BLaER1 (cell line): Measurements from ENCODE around the gene LCORL.
A peak's percentile ranks its signal among the peaks of the same experiment; 100 is the strongest.

Experiments used
- H3K27ac ChIP-seq: shearing (Covaris generic); formaldehyde crosslinking; 2 replicates; pipeline ENCODE4 v1.8.1; 2022
- H3K27me3 ChIP-seq: shearing (Covaris generic); formaldehyde crosslinking; 2 replicates; pipeline ENCODE4 v1.8.1; 2022
- H3K36me3 ChIP-seq: shearing (Covaris generic); formaldehyde crosslinking; 2 replicates; pipeline ENCODE4 v1.8.1; 2022
- H3K4me1 ChIP-seq: shearing (Covaris generic); formaldehyde crosslinking; 2 replicates; pipeline ENCODE4 v1.8.1; 2022
- H3K4me2 ChIP-seq: shearing (Covaris generic); formaldehyde crosslinking; 2 replicates; pipeline ENCODE4 v1.8.1; 2022
- H3K4me3 ChIP-seq: shearing (Covaris generic); formaldehyde crosslinking; 2 replicates; pipeline ENCODE4 v1.8.1; 2022
- H3K9ac ChIP-seq: shearing (Covaris generic); formaldehyde crosslinking; 2 replicates; pipeline ENCODE4 v1.8.1; 2022
- H3K9me3 ChIP-seq: shearing (Covaris generic); formaldehyde crosslinking; 2 replicates; pipeline ENCODE4 v1.8.1; 2022
- H4K20me1 ChIP-seq: shearing (Covaris generic); formaldehyde crosslinking; 2 replicates; pipeline ENCODE4 v1.8.1; 2022
- Cebpa-rat ChIP-seq: shearing (Covaris generic); IDR thresholded peaks from 2 replicates; pipeline ENCODE4 v1.8.1; 2022

The LCORL gene

GRCh38 chr4:17823871-17824669 is 197.5 kb downstream of the LCORL start:
- H3K36me3 ChIP-seq, result peaks cover 82% of the 10 kb centered on the region
- H3K27me3 ChIP-seq, result no peaks in the 10 kb centered on the region
- no peaks in the 10 kb centered on the region for H4K20me1 ChIP-seq
- no peak overlapping the region for H3K4me2 ChIP-seq
- H3K9ac ChIP-seq, result no peak overlapping the region
- no peak overlapping the region for H3K4me3 ChIP-seq
- H3K4me1 ChIP-seq, result no peaks in the 10 kb centered on the region
- no peaks in the 10 kb centered on the region for H3K9me3 ChIP-seq
- no peak overlapping the region for H3K27ac ChIP-seq
- TF ChIP-seq Cebpa-rat, result no peak

GRCh38 chr4:17817027-17817426 is 204.5 kb downstream of the LCORL start:
- H3K4me3 ChIP-seq, result no peak overlapping the region
- H3K36me3 ChIP-seq, result peaks cover 58% of the 10 kb centered on the region
- H3K4me1 ChIP-seq, result peaks cover 22% of the 10 kb centered on the region
- H3K9me3 ChIP-seq, result no peaks in the 10 kb centered on the region
- no peak overlapping the region for H3K27ac ChIP-seq
- H3K27me3 ChIP-seq, result no peaks in the 10 kb centered on the region
- no peak overlapping the region for H3K9ac ChIP-seq
- no peak overlapping the region for H3K4me2 ChIP-seq
- TF ChIP-seq Cebpa-rat, result no peak
- peaks cover 15% of the 10 kb centered on the region; the same call in 1 of the 2 replicates for H4K20me1 ChIP-seq

GRCh38 chr4:17816142-17816541 is 205.4 kb downstream of the LCORL start:
- Histone ChIP-seq H3K4me1 (peaks cover 24% of the 10 kb centered on the region), H3K9me3 (no peaks in the 10 kb centered on the region), H3K27me3 (no peaks in the 10 kb centered on the region), H3K4me2 (no peak overlapping the region), H4K20me1 (peaks cover 15% of the 10 kb centered on the region; the same call in 1 of the 2 replicates), H3K36me3 (peaks cover 53% of the 10 kb centered on the region), H3K27ac (no peak overlapping the region), H3K4me3 (no peak overlapping the region), H3K9ac (no peak overlapping the region)
- no peak for TF ChIP-seq Cebpa-rat

- Histone ChIP-seq H3K27me3 (no peaks in the 10 kb centered on the region), H3K27ac (no peak overlapping the region), H3K9ac (no peak overlapping the region), H3K9me3 (no peaks in the 10 kb centered on the region), H3K36me3 (peaks cover 37% of the 10 kb centered on the region), H3K4me3 (no peak overlapping the region), H3K4me2 (peak overlapping the region; percentile 15; the same call in 1 of the 2 replicates), H3K4me1 (peaks cover 24% of the 10 kb centered on the region), H4K20me1 (peaks cover 27% of the 10 kb centered on the region)
- no peak for TF ChIP-seq Cebpa-rat
These were observed 207.4 kb downstream of the LCORL start for GRCh38 chr4:17814140-17814539.

- Histone ChIP-seq H3K27ac (no peak overlapping the region), H3K36me3 (peaks cover 30% of the 10 kb centered on the region), H3K9ac (peak overlapping the region; percentile 98)
These were observed 208.8 kb downstream of the LCORL start for GRCh38 chr4:17812801-17813200.

GRCh38 chr4:17812125-17812524 is 209.4 kb downstream of the LCORL start:
- TF ChIP-seq Cebpa-rat, result no peak
- peaks cover 48% of the 10 kb centered on the region for H4K20me1 ChIP-seq
- no peaks in the 10 kb centered on the region for H3K27me3 ChIP-seq
- no peaks in the 10 kb centered on the region for H3K9me3 ChIP-seq
- H3K36me3 ChIP-seq, result peaks cover 36% of the 10 kb centered on the region
- H3K9ac ChIP-seq, result peak overlapping the region; percentile 98
- H3K4me2 ChIP-seq, result peak overlapping the region; percentile 79
- peak overlapping the region; percentile 98; the same call in 1 of the 2 replicates for H3K27ac ChIP-seq
- peaks cover 36% of the 10 kb centered on the region for H3K4me1 ChIP-seq
- H3K4me3 ChIP-seq, result peak overlapping the region; percentile 90

More at GRCh38 chr4:17812801-17813200, 208.8 kb downstream of the LCORL start:
- Histone ChIP-seq H3K4me3 (peak overlapping the region; percentile 90), H3K9me3 (no peaks in the 10 kb centered on the region), H3K27me3 (no peaks in the 10 kb centered on the region), H3K4me2 (peak overlapping the region; percentile 79), H4K20me1 (peaks cover 41% of the 10 kb centered on the region), H3K4me1 (peaks cover 29% of the 10 kb centered on the region)
- TF ChIP-seq Cebpa-rat, result no peak

GRCh38 chr4:17811078-17811603 is 210.4 kb downstream of the LCORL start:
- Histone ChIP-seq H3K27me3 (no peaks in the 10 kb centered on the region), H3K4me1 (peaks cover 42% of the 10 kb centered on the region), H3K4me3 (peak overlapping the region; percentile 90), H3K4me2 (peak overlapping the region; percentile 79), H3K9ac (peak overlapping the region; percentile 98), H3K36me3 (peaks cover 30% of the 10 kb centered on the region), H4K20me1 (peaks cover 57% of the 10 kb centered on the region), H3K27ac (peak overlapping the region; percentile 98), H3K9me3 (no peaks in the 10 kb centered on the region)
- no peak for TF ChIP-seq Cebpa-rat

GRCh38 chr4:17810260-17811077 is 211.1 kb downstream of the LCORL start, which contains the start of the genes DCAF16 and NCAPG:
TSS of gene DCAF16 (minus strand) at chr4:17810757. CDS start at chr4:17804141, 6,616 bp downstream.
TSS of gene NCAPG (plus strand) at chr4:17810979. CDS start at chr4:17811078, 99 bp downstream.
- Histone ChIP-seq H3K4me1 (peaks cover 42% of the 10 kb centered on the region), H3K4me2 (peak within 1 kb of the TSS; percentile 92), H3K4me3 (peak within 1 kb of the TSS; percentile 90), H3K27ac (peak within 1 kb of the TSS; percentile 98), H3K9me3 (no peaks in the 10 kb centered on the region), H4K20me1 (peaks cover 59% of the 10 kb centered on the region), H3K36me3 (peaks cover 30% of the 10 kb centered on the region), H3K9ac (peak within 1 kb of the TSS; percentile 98), H3K27me3 (no peaks in the 10 kb centered on the region)
- no peak for TF ChIP-seq Cebpa-rat

GRCh38 chr4:17809667-17810066 is 211.9 kb downstream of the LCORL start:
- Histone ChIP-seq H3K4me2 (peak overlapping the region; percentile 92), H3K4me1 (peaks cover 42% of the 10 kb centered on the region), H4K20me1 (peaks cover 64% of the 10 kb centered on the region), H3K9ac (peak overlapping the region; percentile 98), H3K27ac (peak overlapping the region; percentile 98), H3K4me3 (peak overlapping the region; percentile 90), H3K27me3 (no peaks in the 10 kb centered on the region), H3K36me3 (peaks cover 30% of the 10 kb centered on the region), H3K9me3 (no peaks in the 10 kb centered on the region)
- no peak for TF ChIP-seq Cebpa-rat
